MCF 10A (cell line): Measurements from ENCODE around the gene MCC. TPM values are rescaled to one million over a fixed set of nuclear protein-coding genes. Genes with fewer than 3 reads are reported as not detected.

Experiments
- BruUV-seq: library from RNA; stranded (reverse); fragments of 400-500 nt; replicated peaks from 2 replicates; lab custom pipeline; 2021; lab: Mats Ljungman, UMichigan
- CTCF ChIA-PET: fragments of 300-600 bp; sonication (Branson Sonifier 250); formaldehyde crosslinking; extraction: SDS; loops from one replicate; lab custom pipeline; 2021; ENCODE audit warnings: antibody characterized with exemption, inconsistent platforms; lab: Yijun Ruan, JAX
- POLR2A ChIA-PET: fragments of 300-600, 350-650 bp; sonication (Branson Sonifier 250); formaldehyde crosslinking; extraction: SDS; loops from one replicate; lab custom pipeline; 2020; ENCODE audit warnings: antibody characterized with exemption, inconsistent platforms; lab: Yijun Ruan, JAX
- DNase-seq: peaks from one replicate; pipeline ENCODE4 v3.0.0-alpha.2; 2018; ENCODE audit not compliant: unreplicated experiment
- H3K27ac Mint-ChIP-seq: one replicate; pipeline ENCODE4 v1.8.0; 2022; ENCODE audit warnings: mild to moderate bottlenecking, low read depth, mixed read lengths; ENCODE audit not compliant: unreplicated experiment
- H3K27me3 Mint-ChIP-seq: one replicate; pipeline ENCODE4 v1.8.0; 2022; ENCODE audit warnings: mixed read lengths; ENCODE audit not compliant: insufficient read depth, unreplicated experiment
- H3K36me3 Mint-ChIP-seq: one replicate; pipeline ENCODE4 v1.8.0; 2022; ENCODE audit warnings: mild to moderate bottlenecking, moderate library complexity, mixed read lengths; ENCODE audit not compliant: insufficient read depth, unreplicated experiment
- H3K4me1 Mint-ChIP-seq: one replicate; pipeline ENCODE4 v1.8.0; 2022; ENCODE audit warnings: mixed read lengths; ENCODE audit not compliant: insufficient read depth, unreplicated experiment
- H3K4me3 Mint-ChIP-seq: one replicate; pipeline ENCODE4 v1.8.0; 2022; ENCODE audit warnings: mild to moderate bottlenecking, moderate library complexity, mixed read lengths; ENCODE audit not compliant: unreplicated experiment
- H3K9me3 Mint-ChIP-seq: one replicate; pipeline ENCODE4 v1.8.0; 2022; ENCODE audit warnings: mixed read lengths; ENCODE audit not compliant: unreplicated experiment
- intact Hi-C: fragments of 100-400 bp; cut with micrococcal nuclease; formaldehyde crosslinking; loops from 2 replicates; pipeline ENCODE4 v1.14.1; 2022
- total RNA-seq: library from RNA; stranded (reverse); gene quantifications from 2 replicates; pipeline ENCODE4 v1.2.3, GENCODE V29; 2022
- TF ChIP-seq, protein P1 (sequence below): fragments of 200-600 bp; IDR thresholded peaks from one replicate; pipeline ENCODE4 v1.8.0; 2022; ENCODE audit warnings: antibody characterized with exemption, mild to moderate bottlenecking; ENCODE audit not compliant: unreplicated experiment

The MCC gene
- total RNA-seq, 1 experiment from 2014 or later = 25.3 TPM

GRCh38 chr5:113257545-113257944, 230.7 kb downstream of the MCC start:
- Mint-ChIP-seq H3K4me1 (peaks cover 6% of the 10 kb centered on the region), H3K9me3 (no peaks in the 10 kb centered on the region), H3K4me3 (no peak overlapping the region), H3K27ac (peak overlapping the region; percentile 4), H3K27me3 (no peaks in the 10 kb centered on the region), H3K36me3 (peaks cover 6% of the 10 kb centered on the region)
- intact Hi-C loops = no loop called here
- TF ChIP-seq, protein P1, sequence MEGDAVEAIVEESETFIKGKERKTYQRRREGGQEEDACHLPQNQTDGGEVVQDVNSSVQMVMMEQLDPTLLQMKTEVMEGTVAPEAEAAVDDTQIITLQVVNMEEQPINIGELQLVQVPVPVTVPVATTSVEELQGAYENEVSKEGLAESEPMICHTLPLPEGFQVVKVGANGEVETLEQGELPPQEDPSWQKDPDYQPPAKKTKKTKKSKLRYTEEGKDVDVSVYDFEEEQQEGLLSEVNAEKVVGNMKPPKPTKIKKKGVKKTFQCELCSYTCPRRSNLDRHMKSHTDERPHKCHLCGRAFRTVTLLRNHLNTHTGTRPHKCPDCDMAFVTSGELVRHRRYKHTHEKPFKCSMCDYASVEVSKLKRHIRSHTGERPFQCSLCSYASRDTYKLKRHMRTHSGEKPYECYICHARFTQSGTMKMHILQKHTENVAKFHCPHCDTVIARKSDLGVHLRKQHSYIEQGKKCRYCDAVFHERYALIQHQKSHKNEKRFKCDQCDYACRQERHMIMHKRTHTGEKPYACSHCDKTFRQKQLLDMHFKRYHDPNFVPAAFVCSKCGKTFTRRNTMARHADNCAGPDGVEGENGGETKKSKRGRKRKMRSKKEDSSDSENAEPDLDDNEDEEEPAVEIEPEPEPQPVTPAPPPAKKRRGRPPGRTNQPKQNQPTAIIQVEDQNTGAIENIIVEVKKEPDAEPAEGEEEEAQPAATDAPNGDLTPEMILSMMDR = no peak
- POLR2A ChIA-PET = interaction anchor here (0.6 to 1.1 kb wide), 3 partner anchors 80 to 252 kb away, joined by 3 to 4 read pairs (median 3); no protein-coding TSS in a partner anchor
- BruUV-seq = no TSS peak
- DNase-seq = no peak
- CTCF ChIA-PET = interaction anchor here (1.2 kb wide), 1 partner anchor 122 kb away, joined by 3 read pairs; no protein-coding TSS in a partner anchor

DNA sequence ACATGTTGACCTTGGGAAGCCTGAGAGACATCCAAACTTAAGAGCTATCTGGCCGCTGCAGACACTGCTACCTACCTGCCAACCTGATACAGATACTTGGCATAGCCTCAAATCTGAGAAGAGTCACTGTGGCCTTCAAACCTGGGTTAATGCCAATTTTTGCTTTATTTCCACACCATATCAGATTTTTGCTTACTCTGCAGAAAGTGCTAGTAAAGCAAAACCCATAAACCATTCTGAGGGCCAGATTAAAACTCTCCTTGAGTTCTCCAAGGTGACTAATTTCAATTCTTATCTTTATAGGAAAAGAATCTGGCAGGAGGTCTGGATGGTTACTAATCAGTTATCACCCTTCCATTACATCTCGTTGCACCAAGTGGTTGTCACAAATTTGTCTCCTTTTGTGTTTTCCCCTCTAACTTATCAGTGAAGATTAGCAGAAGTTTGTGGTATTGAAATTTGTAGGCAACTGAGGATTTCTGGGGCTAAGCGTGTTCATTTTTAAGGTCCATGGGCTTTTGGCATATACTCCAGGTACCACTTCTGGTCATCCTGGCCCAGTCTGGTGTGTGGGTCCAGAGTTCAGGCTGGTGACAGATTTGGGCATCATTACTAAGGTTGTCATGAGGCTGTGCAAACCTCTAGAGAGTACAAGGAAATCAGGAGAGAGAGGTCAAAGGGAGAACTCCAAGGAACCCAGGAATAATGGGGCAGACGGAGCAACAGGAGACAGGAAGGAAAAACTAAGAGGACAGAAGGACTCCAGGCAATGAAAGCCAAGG, 231.4 kb downstream of the MCC start:
- Mint-ChIP-seq H3K4me3 (no peak overlapping the region), H3K9me3 (no peaks in the 10 kb centered on the region), H3K36me3 (peaks cover 6% of the 10 kb centered on the region), H3K27ac (peak overlapping the region; percentile 4), H3K4me1 (peaks cover 6% of the 10 kb centered on the region), H3K27me3 (no peaks in the 10 kb centered on the region)
- BruUV-seq = no TSS peak
- intact Hi-C loops = no loop called here
- peak; percentile 31 for DNase-seq
- ChIA-PET POLR2A (interaction anchor here (0.7 to 2.1 kb wide), 9 partner anchors 8 to 111 kb away, joined by 3 to 6 read pairs (median 4); no protein-coding TSS in a partner anchor), CTCF (interaction anchor here (0.5 to 1.2 kb wide), 4 partner anchors 26 to 123 kb away, joined by 3 to 5 read pairs (median 3); no protein-coding TSS in a partner anchor)
- TF ChIP-seq, protein P1 = no peak

DNA sequence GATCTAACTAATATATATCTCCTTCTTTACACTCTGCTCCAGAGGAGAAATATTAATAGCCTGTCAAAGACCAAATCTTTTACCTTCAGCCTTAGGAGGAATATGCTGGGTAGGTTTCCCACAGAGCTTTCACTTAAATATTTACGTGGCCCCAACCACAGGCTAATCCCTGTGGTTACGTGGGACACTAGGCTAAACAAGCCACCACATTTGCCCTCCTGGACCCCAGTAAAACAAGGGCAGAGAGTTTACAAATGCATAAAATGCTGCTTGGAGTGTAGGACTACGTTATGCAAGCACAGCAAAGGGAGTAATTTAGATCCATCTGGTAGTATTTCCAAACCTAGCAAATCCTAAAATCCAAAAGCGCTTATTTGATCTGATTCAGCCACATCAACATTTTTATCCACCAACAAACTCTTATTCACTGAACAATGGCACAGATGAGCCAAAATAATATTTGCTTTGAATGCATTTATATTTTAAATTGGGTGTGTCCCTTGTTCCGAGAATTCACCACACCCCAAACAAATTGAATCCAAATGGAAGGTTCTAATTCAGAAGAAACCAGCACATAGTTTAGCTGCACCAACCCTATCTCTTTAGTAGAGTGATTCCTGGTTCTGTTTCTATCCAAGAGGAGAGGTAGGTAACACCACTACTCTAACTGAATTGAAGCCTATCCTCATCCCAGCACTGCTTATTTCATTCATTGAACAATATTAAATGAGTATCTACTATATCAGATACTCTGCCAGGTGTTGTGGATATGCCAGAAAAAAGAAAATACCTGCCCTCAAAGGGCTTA, 232.5 kb downstream of the MCC start:
- BruUV-seq = no TSS peak
- Mint-ChIP-seq H3K4me1 (peaks cover 6% of the 10 kb centered on the region), H3K27ac (peak overlapping the region; percentile 31), H3K36me3 (peaks cover 6% of the 10 kb centered on the region), H3K27me3 (no peaks in the 10 kb centered on the region), H3K9me3 (no peaks in the 10 kb centered on the region), H3K4me3 (no peak overlapping the region)
- DNase-seq = no peak
- intact Hi-C loops = no loop called here
- CTCF ChIA-PET = interaction anchor here (0.5 to 0.9 kb wide), 3 partner anchors 25 to 75 kb away, joined by 3 to 5 read pairs (median 3); no protein-coding TSS in a partner anchor
- TF ChIP-seq, protein P1 = no peak
- POLR2A ChIA-PET = interaction anchor here (0.7 to 2.1 kb wide), 9 partner anchors 9 to 89 kb away, joined by 3 to 6 read pairs (median 4); no protein-coding TSS in a partner anchor
